Ishikawa (cell line): ENCODE data around the gene CARMIL1.

Experiments
- CREB1 ChIP-seq: IDR thresholded peaks from 2 replicates; pipeline ENCODE4 v1.6.1; 2012; ENCODE audit warnings: low read depth
- EP300 ChIP-seq: IDR thresholded peaks from 2 replicates; pipeline ENCODE4 v1.6.1; 2012; ENCODE audit warnings: borderline replicate concordance
- RAD21 ChIP-seq: IDR thresholded peaks from 2 replicates; pipeline ENCODE4 v1.6.1; 2012; ENCODE audit warnings: low read depth
- TAF1 ChIP-seq: IDR thresholded peaks from 2 replicates; pipeline ENCODE4 v1.6.1; 2012; ENCODE audit warnings: low read depth, mild to moderate bottlenecking
- TF ChIP-seq, protein P1 (sequence below): IDR thresholded peaks from 2 replicates; pipeline ENCODE4 v1.6.1; 2012
- TF ChIP-seq, protein P2 (sequence below): IDR thresholded peaks from 2 replicates; pipeline ENCODE4 v1.6.1; 2012; ENCODE audit warnings: low read depth, mild to moderate bottlenecking
- TF ChIP-seq, protein P3 (sequence below): IDR thresholded peaks from 2 replicates; pipeline ENCODE4 v1.6.1; 2012

DNA sequence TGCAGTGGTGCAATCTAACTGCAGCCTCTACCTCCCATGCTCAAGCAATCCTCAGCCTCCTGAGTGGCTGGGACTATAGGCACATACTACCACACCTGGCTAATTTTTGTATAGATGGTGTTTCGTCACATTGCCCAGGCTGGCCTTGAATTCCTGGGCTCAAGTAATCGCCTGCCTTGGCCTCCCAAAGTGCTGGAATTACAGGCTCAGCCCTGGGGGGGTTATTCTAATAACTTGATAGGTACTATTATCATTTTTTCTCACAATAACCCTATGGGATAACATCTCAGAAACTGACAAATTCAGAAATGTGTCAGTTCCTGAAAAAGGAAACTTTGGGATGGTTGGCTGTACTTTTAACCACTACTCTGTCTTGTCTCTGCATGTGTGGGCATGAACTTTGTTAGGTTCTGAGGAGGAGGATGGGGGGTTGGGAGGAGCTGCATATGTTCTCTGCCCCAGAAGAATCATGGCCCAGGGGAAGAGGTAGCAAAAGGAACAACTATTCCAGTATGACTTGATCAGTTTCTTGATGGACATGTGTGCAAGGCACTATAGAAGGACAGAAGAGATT is 169.9 kb downstream of the CARMIL1 start:
- no peak for TF ChIP-seq EP300
- no peak for TF ChIP-seq TAF1
- TF ChIP-seq, protein P1, sequence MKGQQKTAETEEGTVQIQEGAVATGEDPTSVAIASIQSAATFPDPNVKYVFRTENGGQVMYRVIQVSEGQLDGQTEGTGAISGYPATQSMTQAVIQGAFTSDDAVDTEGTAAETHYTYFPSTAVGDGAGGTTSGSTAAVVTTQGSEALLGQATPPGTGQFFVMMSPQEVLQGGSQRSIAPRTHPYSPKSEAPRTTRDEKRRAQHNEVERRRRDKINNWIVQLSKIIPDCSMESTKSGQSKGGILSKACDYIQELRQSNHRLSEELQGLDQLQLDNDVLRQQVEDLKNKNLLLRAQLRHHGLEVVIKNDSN = no peak
- TF ChIP-seq CREB1 = no peak
- TF ChIP-seq, protein P2, sequence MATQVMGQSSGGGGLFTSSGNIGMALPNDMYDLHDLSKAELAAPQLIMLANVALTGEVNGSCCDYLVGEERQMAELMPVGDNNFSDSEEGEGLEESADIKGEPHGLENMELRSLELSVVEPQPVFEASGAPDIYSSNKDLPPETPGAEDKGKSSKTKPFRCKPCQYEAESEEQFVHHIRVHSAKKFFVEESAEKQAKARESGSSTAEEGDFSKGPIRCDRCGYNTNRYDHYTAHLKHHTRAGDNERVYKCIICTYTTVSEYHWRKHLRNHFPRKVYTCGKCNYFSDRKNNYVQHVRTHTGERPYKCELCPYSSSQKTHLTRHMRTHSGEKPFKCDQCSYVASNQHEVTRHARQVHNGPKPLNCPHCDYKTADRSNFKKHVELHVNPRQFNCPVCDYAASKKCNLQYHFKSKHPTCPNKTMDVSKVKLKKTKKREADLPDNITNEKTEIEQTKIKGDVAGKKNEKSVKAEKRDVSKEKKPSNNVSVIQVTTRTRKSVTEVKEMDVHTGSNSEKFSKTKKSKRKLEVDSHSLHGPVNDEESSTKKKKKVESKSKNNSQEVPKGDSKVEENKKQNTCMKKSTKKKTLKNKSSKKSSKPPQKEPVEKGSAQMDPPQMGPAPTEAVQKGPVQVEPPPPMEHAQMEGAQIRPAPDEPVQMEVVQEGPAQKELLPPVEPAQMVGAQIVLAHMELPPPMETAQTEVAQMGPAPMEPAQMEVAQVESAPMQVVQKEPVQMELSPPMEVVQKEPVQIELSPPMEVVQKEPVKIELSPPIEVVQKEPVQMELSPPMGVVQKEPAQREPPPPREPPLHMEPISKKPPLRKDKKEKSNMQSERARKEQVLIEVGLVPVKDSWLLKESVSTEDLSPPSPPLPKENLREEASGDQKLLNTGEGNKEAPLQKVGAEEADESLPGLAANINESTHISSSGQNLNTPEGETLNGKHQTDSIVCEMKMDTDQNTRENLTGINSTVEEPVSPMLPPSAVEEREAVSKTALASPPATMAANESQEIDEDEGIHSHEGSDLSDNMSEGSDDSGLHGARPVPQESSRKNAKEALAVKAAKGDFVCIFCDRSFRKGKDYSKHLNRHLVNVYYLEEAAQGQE = no peak
- no peak for TF ChIP-seq RAD21
- TF ChIP-seq, protein P3, sequence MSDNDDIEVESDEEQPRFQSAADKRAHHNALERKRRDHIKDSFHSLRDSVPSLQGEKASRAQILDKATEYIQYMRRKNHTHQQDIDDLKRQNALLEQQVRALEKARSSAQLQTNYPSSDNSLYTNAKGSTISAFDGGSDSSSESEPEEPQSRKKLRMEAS = no peak
